DMS53 (cell line): ENCODE results near the gene WT1.
A peak's percentile ranks its signal among the peaks of the same experiment; 100 is the strongest.
"Not testable (repeated sequence)": the region's sequence is repeated elsewhere in the genome, so short reads cannot be mapped to it uniquely, and the experiment has no call there.

Source experiments
- DNase-seq: peaks from one replicate; lab custom pipeline; 2025; lab: John Stamatoyannopoulos, UW

Gene WT1

GRCh38 chr11:32387411-32387810 lies 47.9 kb downstream of the WT1 start:
- DNase-seq = no peak

- no peak for DNase-seq
These were observed 48.5 kb downstream of the WT1 start for GRCh38 chr11:32386770-32387377.

- DNase-seq = peak; percentile 55
These were observed 49.3 kb downstream of the WT1 start for GRCh38 chr11:32385998-32386397.

- no peak for DNase-seq
These were observed 52.8 kb downstream of the WT1 start for GRCh38 chr11:32382339-32383049.

- DNase-seq = no peak
These were observed 54.2 kb downstream of the WT1 start for GRCh38 chr11:32381179-32381578.

GRCh38 chr11:32379719-32380118 lies 55.6 kb downstream of the WT1 start:
- no peak for DNase-seq

- no peak for DNase-seq
These were observed 59.5 kb downstream of the WT1 start for GRCh38 chr11:32375826-32376225.

GRCh38 chr11:32374261-32374711 lies 61.1 kb downstream of the WT1 start:
- peak; percentile 83 for DNase-seq

- DNase-seq = not testable (repeated sequence)
These were observed 65.4 kb downstream of the WT1 start for GRCh38 chr11:32369987-32370386.

GRCh38 chr11:32366666-32367065 lies 68.7 kb downstream of the WT1 start:
- DNase-seq = no peak

GRCh38 chr11:32365192-32365591 lies 70.1 kb downstream of the WT1 start:
- no peak for DNase-seq

- DNase-seq = no peak
These were observed 76.6 kb downstream of the WT1 start for GRCh38 chr11:32358729-32359128.

GRCh38 chr11:32353884-32354283 lies 81.5 kb downstream of the WT1 start:
- no peak for DNase-seq

- DNase-seq = no peak
These were observed 86.8 kb downstream of the WT1 start for GRCh38 chr11:32348502-32348901.

GRCh38 chr11:32344946-32345345 lies 90.4 kb downstream of the WT1 start:
- no peak for DNase-seq

- DNase-seq = no peak
These were observed 91.9 kb downstream of the WT1 start for GRCh38 chr11:32343325-32344008.

GRCh38 chr11:32341620-32342613 lies 93.4 kb downstream of the WT1 start:
- no peak for DNase-seq

- DNase-seq = no peak
These were observed 95.2 kb downstream of the WT1 start for GRCh38 chr11:32340181-32340580.
